ENCODE results near the gene CTNNA3. TPM values are rescaled to one million over a fixed set of nuclear protein-coding genes. Genes with fewer than 3 reads are reported as not detected.

The CTNNA3 gene
- total RNA-seq, 1 donor from 2014 or later: 3.3 TPM

DNA sequence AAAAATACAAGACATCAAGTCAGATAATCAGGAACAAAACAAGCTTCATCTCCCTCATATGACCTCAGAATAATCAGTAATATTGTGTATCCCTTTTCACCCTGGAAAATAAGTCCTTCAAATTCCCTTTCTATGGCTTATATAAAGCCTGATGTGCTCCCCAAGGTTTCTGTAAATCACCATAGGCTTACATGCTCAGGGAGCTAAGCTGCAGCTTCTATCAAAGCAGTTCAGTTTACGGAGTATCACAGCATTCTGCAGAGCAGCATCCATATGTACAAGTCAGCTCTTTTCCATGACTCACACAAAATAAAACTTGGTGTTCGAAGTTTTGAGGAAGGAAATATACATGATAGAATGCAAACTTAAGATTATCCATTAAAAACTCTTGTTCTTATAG, 544.5 kb downstream of the CTNNA3 start:
- H3K4me1 Mint-ChIP-seq (ENCODE audit: low read depth, unreplicated experiment): no peaks in the 10 kb centered on the region
- H3K36me3 Mint-ChIP-seq (ENCODE audit: unreplicated experiment): no peaks in the 10 kb centered on the region
- no peaks in the 10 kb centered on the region for H3K27me3 Mint-ChIP-seq (ENCODE audit: unreplicated experiment)
- H3K9me3 Mint-ChIP-seq (ENCODE audit: unreplicated experiment): no peaks in the 10 kb centered on the region
- H3K27ac Mint-ChIP-seq (ENCODE audit: unreplicated experiment): no peak overlapping the region
- DNase-seq: no peak
- TF ChIP-seq CTCF (IDR thresholded peaks at IDR 0.05; ENCODE audit: partially characterized antibody, unreplicated experiment): no peak
- H3K4me3 Mint-ChIP-seq (ENCODE audit: unreplicated experiment): no peak overlapping the region

GRCh38 chr10:67144530-67144929, 551.5 kb downstream of the CTNNA3 start:
- H3K4me1 Mint-ChIP-seq (ENCODE audit: low read depth, unreplicated experiment): no peaks in the 10 kb centered on the region
- no peaks in the 10 kb centered on the region for H3K27me3 Mint-ChIP-seq (ENCODE audit: unreplicated experiment)
- no peak for DNase-seq
- H3K9me3 Mint-ChIP-seq (ENCODE audit: unreplicated experiment): no peaks in the 10 kb centered on the region
- no peak for TF ChIP-seq CTCF (IDR thresholded peaks at IDR 0.05; ENCODE audit: partially characterized antibody, unreplicated experiment)
- H3K36me3 Mint-ChIP-seq (ENCODE audit: unreplicated experiment): no peaks in the 10 kb centered on the region
- no peak overlapping the region for H3K27ac Mint-ChIP-seq (ENCODE audit: unreplicated experiment)
- H3K4me3 Mint-ChIP-seq (ENCODE audit: unreplicated experiment): no peak overlapping the region

DNA sequence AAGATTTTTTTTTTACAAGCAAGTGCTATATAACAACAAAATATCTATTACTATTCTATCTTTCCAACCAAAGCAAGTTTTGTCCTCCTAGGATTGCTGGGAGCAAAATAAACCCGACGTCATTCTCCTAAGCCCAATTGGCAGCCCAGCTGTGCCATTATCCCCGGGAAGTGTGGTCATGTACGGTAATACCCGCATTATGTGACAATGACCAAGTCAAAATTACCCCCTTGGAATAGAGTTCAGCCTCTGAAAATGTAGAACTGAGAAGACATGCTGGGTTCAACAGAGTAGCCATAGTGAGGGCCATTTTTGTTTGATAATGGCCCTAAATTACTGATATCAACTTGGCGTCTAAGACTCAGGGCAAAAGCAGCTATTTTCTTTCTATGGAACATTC, 554.7 kb downstream of the CTNNA3 start:
- Mint-ChIP-seq H3K27me3 (ENCODE audit: unreplicated experiment) (no peaks in the 10 kb centered on the region), H3K9me3 (ENCODE audit: unreplicated experiment) (no peaks in the 10 kb centered on the region), H3K4me1 (ENCODE audit: low read depth, unreplicated experiment) (no peaks in the 10 kb centered on the region), H3K36me3 (ENCODE audit: unreplicated experiment) (no peaks in the 10 kb centered on the region), H3K27ac (ENCODE audit: unreplicated experiment) (no peak overlapping the region), H3K4me3 (ENCODE audit: unreplicated experiment) (no peak overlapping the region)
- DNase-seq: no peak
- TF ChIP-seq CTCF (IDR thresholded peaks at IDR 0.05; ENCODE audit: partially characterized antibody, unreplicated experiment): no peak

- Mint-ChIP-seq H3K36me3 (ENCODE audit: unreplicated experiment) (no peaks in the 10 kb centered on the region), H3K9me3 (ENCODE audit: unreplicated experiment) (no peaks in the 10 kb centered on the region), H3K4me3 (ENCODE audit: unreplicated experiment) (no peak overlapping the region), H3K27me3 (ENCODE audit: unreplicated experiment) (no peaks in the 10 kb centered on the region), H3K27ac (ENCODE audit: unreplicated experiment) (no peak overlapping the region), H3K4me1 (ENCODE audit: low read depth, unreplicated experiment) (no peaks in the 10 kb centered on the region)
- no peak for TF ChIP-seq CTCF (IDR thresholded peaks at IDR 0.05; ENCODE audit: partially characterized antibody, unreplicated experiment)
- DNase-seq: no peak
Measured at GRCh38 chr10:67140641-67141040, 555.4 kb downstream of the CTNNA3 start.

- H3K27ac Mint-ChIP-seq (ENCODE audit: unreplicated experiment): no peak overlapping the region
- H3K36me3 Mint-ChIP-seq (ENCODE audit: unreplicated experiment): no peaks in the 10 kb centered on the region
- DNase-seq: no peak
- TF ChIP-seq CTCF (IDR thresholded peaks at IDR 0.05; ENCODE audit: partially characterized antibody, unreplicated experiment): no peak
- no peaks in the 10 kb centered on the region for H3K9me3 Mint-ChIP-seq (ENCODE audit: unreplicated experiment)
- no peaks in the 10 kb centered on the region for H3K4me1 Mint-ChIP-seq (ENCODE audit: low read depth, unreplicated experiment)
- H3K4me3 Mint-ChIP-seq (ENCODE audit: unreplicated experiment): no peak overlapping the region
- H3K27me3 Mint-ChIP-seq (ENCODE audit: unreplicated experiment): no peaks in the 10 kb centered on the region
Measured at GRCh38 chr10:67127441-67127840, 568.6 kb downstream of the CTNNA3 start.
